HepG2 (cell line): Measurements from ENCODE around the gene TLR9. TPM values are rescaled to one million over a fixed set of nuclear protein-coding genes. Genes with fewer than 3 reads are reported as not detected.

Source experiments
- FOXA3 ChIP-seq: IDR thresholded peaks from 2 replicates; pipeline ENCODE4 v1.6.1; 2016; ENCODE audit warnings: missing genetic modification reagents, missing compliant biosample characterization
- HNF4A ChIP-seq: sonication (generic); formaldehyde crosslinking; IDR thresholded peaks from 2 replicates; pipeline ENCODE4 v1.4.0; 2020; ENCODE audit warnings: missing genetic modification reagents
- HOXA3 ChIP-seq: sonication (generic); formaldehyde crosslinking; IDR thresholded peaks from 2 replicates; pipeline ENCODE4 v1.5.0; 2020; ENCODE audit warnings: missing genetic modification reagents
- RARA ChIP-seq: IDR thresholded peaks from 2 replicates; pipeline ENCODE4 v1.6.1; 2016; ENCODE audit warnings: missing genetic modification reagents, missing compliant biosample characterization
- SALL1 ChIP-seq: sonication (generic); formaldehyde crosslinking; IDR thresholded peaks from 2 replicates; pipeline ENCODE4 v1.8.0; 2022; ENCODE audit warnings: mild to moderate bottlenecking, missing genetic modification reagents
- TCF7 ChIP-seq: sonication (generic); IDR thresholded peaks from 2 replicates; pipeline ENCODE4 v1.6.1; 2016; ENCODE audit warnings: antibody characterized with exemption, low read depth
- ZMYM2 ChIP-seq: sonication (generic); formaldehyde crosslinking; IDR thresholded peaks from 2 replicates; pipeline ENCODE4 v1.8.0; 2022; ENCODE audit warnings: mild to moderate bottlenecking, missing genetic modification reagents
- ZNF260 ChIP-seq: sonication (generic); formaldehyde crosslinking; IDR thresholded peaks from 2 replicates; pipeline ENCODE4 v1.4.0; 2020; ENCODE audit warnings: missing genetic modification reagents, low read depth, mild to moderate bottlenecking, borderline replicate concordance
- polyA plus RNA-seq, 8 experiments: library from polyadenylated mRNA; depleted of rRNA in 3 of 8; stranded (reverse) in 7 of 8; unstranded in 1 of 8; fragments of >200 nt; fragmentation: Illumina TruSeq in 4 of 8; extraction: Trizol in 4 of 8; gene quantifications; 2 replicates each; pipeline versions ENCODE4 v1.2.1 to v1.2.3, GENCODE V29; 2011 to 2016; ENCODE audit warnings: low read depth in 4 of 8, missing spikeins in 1 of 8, mixed read lengths in 1 of 8; ENCODE audit not compliant: insufficient read depth in 1 of 8
- total RNA-seq, 5 experiments: library from RNA; depleted of rRNA; stranded (reverse); fragments of >200 nt; fragmentation: Illumina TruSeq; extraction: Trizol; gene quantifications; 2 replicates each; pipeline ENCODE4 v1.2.3, GENCODE V29; 2016; ENCODE audit warnings: low read depth in 1 of 5
- TF ChIP-seq, protein P1 (sequence below): sonication (generic); formaldehyde crosslinking; IDR thresholded peaks from 2 replicates; pipeline ENCODE4 v1.4.0; 2020; ENCODE audit warnings: missing genetic modification reagents, mild to moderate bottlenecking, borderline replicate concordance
- TF ChIP-seq, protein P2 (sequence below): sonication (generic); formaldehyde crosslinking; IDR thresholded peaks from 2 replicates; pipeline ENCODE4 v1.4.0; 2020; ENCODE audit warnings: missing genetic modification reagents, borderline replicate concordance
- TF ChIP-seq, protein P3 (sequence below), 2 experiments: sonication (generic) in 1 of 2; formaldehyde crosslinking in 1 of 2; IDR thresholded peaks; 2 replicates each; pipeline versions ENCODE4 v1.4.0 to v1.6.1; 2016 to 2020; ENCODE audit warnings: borderline replicate concordance in 1 of 2, low read depth in 1 of 2, mild to moderate bottlenecking in 1 of 2, missing genetic modification reagents in 1 of 2
- TF ChIP-seq, protein P4 (sequence below): sonication (generic); formaldehyde crosslinking; IDR thresholded peaks from 2 replicates; pipeline ENCODE4 v1.5.1; 2020; ENCODE audit warnings: mild to moderate bottlenecking, missing genetic modification reagents, borderline replicate concordance

TLR9 gene
- total and polyA plus RNA-seq, 2 of the 13 experiments (the other 11 are each of a cell fraction or from before 2014, with no cell fraction given), result not detected

DNA sequence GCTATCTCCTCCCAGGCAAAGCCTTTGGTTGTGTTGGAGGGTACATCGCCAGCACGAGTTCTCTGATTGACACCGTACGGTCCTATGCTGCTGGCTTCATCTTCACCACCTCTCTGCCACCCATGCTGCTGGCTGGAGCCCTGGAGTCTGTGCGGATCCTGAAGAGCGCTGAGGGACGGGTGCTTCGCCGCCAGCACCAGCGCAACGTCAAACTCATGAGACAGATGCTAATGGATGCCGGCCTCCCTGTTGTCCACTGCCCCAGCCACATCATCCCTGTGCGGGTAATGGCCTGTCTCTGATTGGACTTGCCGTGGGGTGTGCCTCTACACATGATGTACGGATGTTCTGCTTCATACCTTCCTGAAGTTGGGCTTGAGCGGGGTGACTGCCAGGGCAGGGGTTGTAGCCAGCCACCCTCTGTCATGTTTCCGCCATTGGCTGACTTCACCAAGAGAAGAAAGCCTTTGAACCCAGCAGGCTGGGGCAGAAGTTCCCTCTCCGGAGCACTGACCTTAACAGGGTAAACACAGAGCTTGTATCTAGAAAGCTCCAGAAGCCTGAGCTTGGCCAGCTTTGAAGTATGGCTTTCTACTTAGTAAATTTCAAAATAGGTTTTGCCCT, 14.1 kb downstream of the TLR9 start (continued):
- TF ChIP-seq, protein P1, sequence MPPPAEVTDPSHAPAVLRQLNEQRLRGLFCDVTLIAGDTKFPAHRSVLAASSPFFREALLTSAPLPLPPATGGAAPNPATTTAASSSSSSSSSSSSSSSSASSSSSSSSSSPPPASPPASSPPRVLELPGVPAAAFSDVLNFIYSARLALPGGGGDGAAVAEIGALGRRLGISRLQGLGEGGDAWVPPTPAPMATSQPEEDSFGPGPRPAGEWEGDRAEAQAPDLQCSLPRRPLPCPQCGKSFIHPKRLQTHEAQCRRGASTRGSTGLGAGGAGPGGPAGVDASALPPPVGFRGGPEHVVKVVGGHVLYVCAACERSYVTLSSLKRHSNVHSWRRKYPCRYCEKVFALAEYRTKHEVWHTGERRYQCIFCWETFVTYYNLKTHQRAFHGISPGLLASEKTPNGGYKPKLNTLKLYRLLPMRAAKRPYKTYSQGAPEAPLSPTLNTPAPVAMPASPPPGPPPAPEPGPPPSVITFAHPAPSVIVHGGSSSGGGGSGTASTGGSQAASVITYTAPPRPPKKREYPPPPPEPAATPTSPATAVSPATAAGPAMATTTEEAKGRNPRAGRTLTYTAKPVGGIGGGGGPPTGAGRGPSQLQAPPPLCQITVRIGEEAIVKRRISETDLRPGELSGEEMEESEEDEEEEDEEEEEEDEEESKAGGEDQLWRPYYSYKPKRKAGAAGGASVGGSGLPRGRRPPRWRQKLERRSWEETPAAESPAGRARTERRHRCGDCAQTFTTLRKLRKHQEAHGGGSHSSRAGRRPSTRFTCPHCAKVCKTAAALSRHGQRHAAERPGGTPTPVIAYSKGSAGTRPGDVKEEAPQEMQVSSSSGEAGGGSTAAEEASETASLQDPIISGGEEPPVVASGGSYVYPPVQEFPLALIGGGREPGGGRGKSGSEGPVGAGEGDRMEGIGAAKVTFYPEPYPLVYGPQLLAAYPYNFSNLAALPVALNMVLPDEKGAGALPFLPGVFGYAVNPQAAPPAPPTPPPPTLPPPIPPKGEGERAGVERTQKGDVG (CRISPR knock-in tag), result peak; percentile 85; the same call in 1 of the 2 replicates
- TF ChIP-seq HNF4A (CRISPR knock-in tag) (0 out of 2 replicates have a peak, but pooled peaks have one; percentile 11), TCF7 (peak; percentile 41; the same call in 1 of the 2 replicates), HOXA3 (CRISPR knock-in tag) (peak; percentile 27; the same call in 1 of the 2 replicates), RARA (peak; percentile 88), SALL1 (CRISPR knock-in tag) (peak; percentile 18; the same call in 1 of the 2 replicates), ZNF260 (no peak), FOXA3 (0 out of 2 replicates have a peak, but pooled peaks have one; percentile 22), ZMYM2 (CRISPR knock-in tag) (0 out of 2 replicates have a peak, but pooled peaks have one; percentile 8)
- TF ChIP-seq, protein P2, sequence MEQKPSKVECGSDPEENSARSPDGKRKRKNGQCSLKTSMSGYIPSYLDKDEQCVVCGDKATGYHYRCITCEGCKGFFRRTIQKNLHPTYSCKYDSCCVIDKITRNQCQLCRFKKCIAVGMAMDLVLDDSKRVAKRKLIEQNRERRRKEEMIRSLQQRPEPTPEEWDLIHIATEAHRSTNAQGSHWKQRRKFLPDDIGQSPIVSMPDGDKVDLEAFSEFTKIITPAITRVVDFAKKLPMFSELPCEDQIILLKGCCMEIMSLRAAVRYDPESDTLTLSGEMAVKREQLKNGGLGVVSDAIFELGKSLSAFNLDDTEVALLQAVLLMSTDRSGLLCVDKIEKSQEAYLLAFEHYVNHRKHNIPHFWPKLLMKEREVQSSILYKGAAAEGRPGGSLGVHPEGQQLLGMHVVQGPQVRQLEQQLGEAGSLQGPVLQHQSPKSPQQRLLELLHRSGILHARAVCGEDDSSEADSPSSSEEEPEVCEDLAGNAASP (CRISPR knock-in tag), result 0 out of 2 replicates have a peak, but pooled peaks have one; percentile 25
- TF ChIP-seq, protein P3, sequence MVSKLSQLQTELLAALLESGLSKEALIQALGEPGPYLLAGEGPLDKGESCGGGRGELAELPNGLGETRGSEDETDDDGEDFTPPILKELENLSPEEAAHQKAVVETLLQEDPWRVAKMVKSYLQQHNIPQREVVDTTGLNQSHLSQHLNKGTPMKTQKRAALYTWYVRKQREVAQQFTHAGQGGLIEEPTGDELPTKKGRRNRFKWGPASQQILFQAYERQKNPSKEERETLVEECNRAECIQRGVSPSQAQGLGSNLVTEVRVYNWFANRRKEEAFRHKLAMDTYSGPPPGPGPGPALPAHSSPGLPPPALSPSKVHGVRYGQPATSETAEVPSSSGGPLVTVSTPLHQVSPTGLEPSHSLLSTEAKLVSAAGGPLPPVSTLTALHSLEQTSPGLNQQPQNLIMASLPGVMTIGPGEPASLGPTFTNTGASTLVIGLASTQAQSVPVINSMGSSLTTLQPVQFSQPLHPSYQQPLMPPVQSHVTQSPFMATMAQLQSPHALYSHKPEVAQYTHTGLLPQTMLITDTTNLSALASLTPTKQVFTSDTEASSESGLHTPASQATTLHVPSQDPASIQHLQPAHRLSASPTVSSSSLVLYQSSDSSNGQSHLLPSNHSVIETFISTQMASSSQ (IDR thresholded peaks at IDR 0.05; ENCODE audit: low read depth), result no peak
- TF ChIP-seq, protein P3 (CRISPR knock-in tag; IDR thresholded peaks at IDR 0.05; ENCODE audit: borderline replicate concordance), result no peak
- TF ChIP-seq, protein P4, sequence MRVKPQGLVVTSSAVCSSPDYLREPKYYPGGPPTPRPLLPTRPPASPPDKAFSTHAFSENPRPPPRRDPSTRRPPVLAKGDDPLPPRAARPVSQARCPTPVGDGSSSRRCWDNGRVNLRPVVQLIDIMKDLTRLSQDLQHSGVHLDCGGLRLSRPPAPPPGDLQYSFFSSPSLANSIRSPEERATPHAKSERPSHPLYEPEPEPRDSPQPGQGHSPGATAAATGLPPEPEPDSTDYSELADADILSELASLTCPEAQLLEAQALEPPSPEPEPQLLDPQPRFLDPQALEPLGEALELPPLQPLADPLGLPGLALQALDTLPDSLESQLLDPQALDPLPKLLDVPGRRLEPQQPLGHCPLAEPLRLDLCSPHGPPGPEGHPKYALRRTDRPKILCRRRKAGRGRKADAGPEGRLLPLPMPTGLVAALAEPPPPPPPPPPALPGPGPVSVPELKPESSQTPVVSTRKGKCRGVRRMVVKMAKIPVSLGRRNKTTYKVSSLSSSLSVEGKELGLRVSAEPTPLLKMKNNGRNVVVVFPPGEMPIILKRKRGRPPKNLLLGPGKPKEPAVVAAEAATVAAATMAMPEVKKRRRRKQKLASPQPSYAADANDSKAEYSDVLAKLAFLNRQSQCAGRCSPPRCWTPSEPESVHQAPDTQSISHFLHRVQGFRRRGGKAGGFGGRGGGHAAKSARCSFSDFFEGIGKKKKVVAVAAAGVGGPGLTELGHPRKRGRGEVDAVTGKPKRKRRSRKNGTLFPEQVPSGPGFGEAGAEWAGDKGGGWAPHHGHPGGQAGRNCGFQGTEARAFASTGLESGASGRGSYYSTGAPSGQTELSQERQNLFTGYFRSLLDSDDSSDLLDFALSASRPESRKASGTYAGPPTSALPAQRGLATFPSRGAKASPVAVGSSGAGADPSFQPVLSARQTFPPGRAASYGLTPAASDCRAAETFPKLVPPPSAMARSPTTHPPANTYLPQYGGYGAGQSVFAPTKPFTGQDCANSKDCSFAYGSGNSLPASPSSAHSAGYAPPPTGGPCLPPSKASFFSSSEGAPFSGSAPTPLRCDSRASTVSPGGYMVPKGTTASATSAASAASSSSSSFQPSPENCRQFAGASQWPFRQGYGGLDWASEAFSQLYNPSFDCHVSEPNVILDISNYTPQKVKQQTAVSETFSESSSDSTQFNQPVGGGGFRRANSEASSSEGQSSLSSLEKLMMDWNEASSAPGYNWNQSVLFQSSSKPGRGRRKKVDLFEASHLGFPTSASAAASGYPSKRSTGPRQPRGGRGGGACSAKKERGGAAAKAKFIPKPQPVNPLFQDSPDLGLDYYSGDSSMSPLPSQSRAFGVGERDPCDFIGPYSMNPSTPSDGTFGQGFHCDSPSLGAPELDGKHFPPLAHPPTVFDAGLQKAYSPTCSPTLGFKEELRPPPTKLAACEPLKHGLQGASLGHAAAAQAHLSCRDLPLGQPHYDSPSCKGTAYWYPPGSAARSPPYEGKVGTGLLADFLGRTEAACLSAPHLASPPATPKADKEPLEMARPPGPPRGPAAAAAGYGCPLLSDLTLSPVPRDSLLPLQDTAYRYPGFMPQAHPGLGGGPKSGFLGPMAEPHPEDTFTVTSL (CRISPR knock-in tag), result no peak; the same call in 1 of the 2 replicates
